Measurements from ENCODE around the gene INPP5A.
A peak's percentile ranks its signal among the peaks of the same experiment; 100 is the strongest.
"Not testable (repeated sequence)": the region's sequence is repeated elsewhere in the genome, so short reads cannot be mapped to it uniquely, and the experiment has no call there.

INPP5A gene, protein sequence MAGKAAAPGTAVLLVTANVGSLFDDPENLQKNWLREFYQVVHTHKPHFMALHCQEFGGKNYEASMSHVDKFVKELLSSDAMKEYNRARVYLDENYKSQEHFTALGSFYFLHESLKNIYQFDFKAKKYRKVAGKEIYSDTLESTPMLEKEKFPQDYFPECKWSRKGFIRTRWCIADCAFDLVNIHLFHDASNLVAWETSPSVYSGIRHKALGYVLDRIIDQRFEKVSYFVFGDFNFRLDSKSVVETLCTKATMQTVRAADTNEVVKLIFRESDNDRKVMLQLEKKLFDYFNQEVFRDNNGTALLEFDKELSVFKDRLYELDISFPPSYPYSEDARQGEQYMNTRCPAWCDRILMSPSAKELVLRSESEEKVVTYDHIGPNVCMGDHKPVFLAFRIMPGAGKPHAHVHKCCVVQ

DNA sequence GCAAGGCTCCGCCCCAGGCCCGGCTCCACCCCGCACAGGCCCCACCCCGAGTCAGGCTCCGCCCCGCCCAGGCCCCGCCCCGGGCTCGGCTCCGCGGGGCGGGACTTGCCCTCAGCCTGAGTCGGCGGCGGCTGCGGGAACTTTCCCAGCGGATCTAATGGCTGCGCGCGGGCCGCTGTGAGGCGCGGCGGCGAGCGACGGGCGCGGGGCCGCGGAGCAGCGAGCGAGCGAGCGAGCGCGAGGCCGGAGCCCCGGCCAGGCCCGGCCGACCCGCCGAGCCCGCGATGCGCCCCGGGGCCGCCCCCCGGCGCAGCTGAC lies at the start of gene INPP5A:
Gene INPP5A, plus strand, starts transcription at position 104 of the 318 bp plus-strand sequence. CDS start 310 bp downstream, outside the sequence.
- DNase-seq, result no peak

DNA sequence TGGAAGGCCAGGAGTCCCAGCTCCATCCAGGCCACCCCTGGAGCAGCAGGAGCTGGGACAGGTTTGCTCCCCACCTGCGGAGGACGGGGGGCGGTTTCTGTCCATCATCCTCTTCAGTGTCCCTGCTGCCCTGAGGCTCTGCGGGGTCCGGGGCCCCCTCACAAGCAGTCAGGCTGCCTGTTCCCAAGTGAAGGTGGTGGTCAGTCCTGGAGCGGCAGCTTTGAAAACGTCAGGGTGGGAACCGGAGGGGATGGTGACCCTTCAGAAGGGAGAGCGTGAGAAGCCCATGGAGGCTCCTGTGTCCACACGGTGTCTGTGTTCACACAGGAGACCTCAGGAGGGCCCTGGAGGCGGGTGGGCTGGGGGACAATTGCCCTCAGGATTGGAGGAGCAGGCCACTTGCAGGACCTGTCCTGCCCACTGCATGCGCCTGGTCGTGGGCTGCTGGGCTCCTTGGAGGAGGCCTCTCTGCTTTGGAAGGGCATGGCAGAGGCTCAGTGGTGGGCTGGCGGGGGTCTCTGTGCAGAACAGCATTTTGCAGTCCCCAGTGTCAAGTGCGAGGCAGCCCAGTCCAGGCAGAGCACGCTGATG lies 49.3 kb upstream of the INPP5A start:
- DNase-seq, result no peak

DNA sequence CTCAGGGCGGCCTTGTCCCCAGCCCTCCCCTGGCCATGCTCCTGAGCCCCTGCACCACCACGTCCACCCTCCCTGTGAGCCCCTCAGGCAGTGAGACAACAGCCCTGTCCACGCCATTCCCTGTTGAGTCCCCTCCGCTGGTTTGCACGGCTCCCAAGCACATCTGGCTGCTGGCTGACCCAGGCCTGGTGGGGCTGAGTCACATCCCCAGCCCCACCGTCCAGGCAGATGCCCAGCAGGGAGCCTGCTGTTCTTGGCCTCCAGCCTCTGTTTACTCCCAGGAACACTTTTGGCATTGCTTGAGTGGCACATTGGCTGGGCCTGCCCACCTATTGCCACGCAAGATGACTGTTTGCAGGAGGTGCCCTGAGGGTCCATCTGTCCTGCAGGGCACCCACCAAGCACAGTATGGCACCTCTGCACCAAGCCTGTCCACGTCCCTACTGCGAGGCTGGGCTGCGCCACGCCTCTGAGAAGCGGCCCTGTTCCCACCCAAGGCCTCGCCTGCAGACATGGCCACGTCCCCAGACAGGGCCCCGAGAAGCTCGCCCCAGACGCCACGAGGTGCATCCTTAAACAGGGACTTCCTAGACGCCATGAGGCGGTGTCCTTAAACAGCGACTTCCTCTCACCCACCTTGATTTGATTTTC lies 48.4 kb upstream of the INPP5A start:
- no peak for DNase-seq

DNA sequence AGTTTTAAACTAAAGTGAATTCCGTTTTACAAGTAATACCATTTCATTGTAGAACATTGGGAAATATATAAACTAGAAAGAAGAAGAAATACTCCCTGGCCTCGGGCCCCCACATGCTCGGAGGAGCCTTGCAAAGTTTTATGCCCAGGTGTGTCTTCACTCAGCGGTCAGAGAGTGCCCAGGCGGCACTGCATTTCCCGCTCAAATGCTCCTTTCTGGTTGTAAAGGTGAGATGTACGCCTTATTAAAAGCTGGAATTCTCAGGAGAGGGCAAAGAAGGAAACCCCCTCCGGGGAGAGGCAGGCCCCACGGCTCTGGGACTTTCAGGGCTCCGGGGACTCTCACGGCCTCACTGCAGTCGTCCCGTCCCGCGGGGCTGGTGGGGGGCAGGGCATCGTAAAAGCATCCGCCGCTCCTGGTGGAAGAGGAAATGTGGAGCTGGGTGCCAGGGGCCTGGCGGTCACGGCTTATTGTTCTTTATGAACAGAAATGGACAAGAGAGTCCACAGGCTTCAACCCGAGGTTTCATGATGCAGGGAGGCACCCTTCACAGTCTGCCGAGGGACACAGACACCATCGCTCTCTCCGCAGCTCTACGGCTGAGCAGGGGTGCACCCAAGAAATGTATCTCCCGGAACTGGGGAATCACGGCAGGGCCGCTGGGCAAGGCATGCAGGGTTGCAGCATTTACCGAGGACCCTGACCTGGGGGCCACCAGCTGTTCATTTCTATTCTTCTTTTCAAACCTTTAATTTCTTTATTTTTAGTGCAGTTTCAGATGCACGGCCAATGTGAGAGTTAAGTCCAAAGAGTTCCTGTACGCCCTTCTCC lies 47.7 kb upstream of the INPP5A start:
- no peak for DNase-seq

DNA sequence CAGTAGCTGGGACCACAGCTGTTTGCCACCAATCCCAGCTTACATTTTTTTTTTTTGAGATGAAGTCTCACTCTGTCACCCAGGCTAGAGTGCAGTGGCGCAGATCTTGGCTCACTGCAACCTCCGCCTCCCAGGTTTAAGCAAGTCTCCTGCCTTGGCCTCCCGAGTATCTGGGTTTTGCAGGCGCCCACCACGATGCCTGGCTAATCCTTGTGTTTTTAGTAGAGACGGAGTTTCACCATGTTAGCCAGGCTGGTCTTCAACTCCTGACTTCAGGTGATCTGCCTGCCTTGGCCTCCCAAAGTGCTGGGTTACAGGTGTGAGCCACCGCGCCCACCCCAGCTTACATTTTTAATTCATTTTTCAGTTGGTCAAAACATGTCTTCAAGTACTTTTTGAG lies 46.1 kb upstream of the INPP5A start:
- DNase-seq, result not testable (repeated sequence)

DNA sequence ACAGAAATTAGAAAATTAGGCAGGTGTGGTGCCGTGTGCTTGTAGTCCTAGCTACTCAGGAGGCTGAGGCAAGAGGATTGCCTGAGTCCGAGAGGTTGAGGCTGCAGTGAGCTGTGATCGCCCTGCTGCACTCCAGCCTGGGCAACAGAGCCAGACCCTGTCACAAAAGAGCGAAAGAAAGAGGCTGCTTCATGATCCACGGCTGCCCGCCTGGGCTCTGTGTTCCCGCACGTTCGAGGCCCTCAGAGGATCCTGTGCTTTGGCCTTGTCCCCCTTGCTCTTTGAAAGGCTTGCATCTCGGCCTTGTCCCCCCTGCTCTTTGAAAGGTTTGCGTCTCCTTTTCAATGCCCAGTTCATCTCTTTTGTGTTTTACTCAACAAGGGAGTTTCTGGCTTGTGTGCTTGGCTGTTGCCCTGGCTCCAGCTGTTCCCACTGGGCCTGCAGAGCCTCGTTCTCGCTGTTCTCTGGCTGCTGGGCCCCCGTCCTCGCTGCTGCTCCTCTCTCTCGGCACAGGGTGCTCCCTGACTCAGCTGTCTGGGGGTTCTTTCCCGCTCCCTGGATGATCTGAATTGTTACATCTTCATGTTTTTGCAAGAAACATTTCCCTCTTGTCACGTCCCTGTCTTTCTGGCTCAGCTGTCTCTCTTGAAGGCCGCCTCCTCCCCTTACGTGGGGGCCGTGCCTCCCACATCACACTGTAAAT lies 45.1 kb upstream of the INPP5A start:
- DNase-seq, result no peak

DNA sequence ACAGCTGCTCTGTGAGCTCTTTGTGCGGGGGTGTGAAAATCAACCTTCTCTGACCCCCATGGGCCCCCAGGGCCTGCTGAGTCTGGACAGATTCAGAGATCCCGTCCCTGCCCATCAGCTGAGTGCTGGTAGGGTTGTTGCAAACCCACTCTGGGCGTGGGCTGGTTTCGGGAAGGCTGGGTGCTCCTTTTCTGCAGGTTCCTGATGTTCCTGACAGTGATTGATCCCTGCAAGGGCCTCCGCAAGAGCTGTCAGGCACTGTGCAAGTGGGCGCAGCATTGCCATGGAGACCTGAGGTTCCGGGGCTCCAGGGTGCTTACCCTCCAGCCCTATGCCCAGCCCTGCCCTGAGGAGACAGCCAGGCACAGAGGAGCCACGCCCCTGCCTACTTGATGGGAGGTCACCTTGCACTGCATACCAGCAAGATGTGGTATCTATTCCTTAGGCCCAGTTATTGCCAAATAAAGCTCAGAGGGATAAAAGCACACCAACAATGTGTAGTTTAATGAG lies 44.3 kb upstream of the INPP5A start:
- no peak for DNase-seq

DNA sequence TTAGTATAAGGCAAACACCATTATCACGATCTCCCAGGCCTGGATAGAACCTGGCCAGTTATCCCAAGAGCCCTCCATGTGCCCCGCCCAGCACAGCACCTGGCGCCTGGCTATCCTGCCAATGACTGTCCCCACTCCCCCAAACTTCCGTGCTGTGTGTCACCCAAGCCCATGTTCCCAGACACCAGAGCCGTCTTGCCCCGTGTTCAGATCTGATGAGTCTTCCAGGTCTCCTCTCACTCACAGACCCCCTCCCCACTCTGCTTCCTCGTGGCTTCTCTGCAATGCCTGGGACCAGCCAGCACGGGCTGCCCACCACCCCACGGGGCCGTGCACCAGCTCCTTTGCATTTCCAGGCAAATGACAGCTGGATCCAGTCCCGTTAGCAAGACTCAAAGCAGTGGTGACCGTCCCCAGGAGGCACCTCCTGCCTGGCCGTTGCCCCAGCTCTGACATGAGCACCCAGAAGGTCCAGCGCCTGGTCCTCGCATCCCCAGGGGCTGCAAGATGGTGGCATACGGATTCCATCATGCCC lies 43.8 kb upstream of the INPP5A start:
- no peak for DNase-seq

DNA sequence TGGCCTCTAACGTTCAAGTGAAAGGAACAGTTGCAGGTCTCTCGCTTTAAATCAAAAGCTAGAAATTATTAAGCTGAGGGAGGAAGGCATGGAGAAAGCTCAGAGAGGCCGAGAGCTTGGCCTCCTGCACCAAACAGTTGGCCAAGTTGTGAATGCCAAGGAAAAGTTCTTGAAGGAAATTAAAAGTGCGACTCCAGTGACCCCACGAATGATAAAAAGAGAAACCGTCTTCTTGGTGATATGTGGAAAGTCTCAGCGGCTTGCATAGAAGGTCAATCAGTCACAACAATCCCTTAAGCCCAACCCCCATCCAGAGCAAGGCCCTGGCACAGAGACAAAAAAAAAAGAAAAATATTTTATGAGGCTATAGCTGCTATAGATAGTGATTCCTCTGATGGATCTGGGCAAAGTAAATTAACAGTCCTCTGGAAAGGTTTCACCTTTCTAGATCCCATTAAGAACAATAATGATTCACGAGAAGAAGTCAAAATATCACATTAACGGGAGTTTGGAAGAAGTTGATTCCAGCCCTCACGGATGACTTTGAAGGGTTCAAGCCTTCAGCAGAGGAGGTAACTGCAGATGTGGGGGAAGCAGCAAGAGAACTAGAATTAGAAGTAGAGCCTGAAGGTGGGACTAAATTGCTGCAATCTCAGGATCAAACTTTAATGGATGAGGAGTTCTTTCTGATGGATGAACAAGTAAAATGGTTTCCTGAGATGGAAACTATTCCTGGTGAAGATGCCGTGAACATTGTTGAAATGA lies 42.5 kb upstream of the INPP5A start:
- no peak for DNase-seq

DNA sequence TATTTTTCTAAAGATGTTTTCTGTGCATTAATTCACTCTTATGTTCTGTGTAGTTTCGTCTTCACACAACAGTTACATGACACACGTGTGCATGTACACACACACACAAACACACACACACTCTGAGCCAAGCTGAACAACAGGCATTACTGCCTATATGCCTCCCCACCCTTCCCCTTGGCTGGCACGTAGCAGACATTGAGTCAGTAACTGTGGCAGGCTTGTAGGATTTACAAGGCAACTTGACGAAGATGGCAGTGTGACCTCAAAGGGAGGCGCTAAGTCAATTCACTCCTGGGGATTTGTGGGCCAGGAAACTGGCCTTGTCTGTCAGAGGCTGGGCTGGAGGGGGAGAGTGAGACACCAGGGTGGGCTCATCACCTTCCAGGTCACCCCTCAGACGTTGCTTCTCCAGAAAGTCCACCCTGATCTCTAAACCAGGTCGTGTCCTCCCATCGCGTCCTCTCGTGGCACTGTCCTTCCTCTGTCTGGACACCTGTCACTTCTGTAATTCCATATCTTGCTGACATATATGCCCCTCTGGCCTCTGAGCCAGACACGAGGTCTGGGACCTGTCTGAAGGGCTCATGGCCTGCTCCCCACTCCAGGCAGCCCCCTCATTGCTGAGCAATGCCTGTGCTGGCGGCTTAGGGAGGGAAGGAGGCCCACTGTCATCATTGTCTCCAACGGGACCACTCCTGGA lies 41.1 kb upstream of the INPP5A start:
- no peak for DNase-seq

DNA sequence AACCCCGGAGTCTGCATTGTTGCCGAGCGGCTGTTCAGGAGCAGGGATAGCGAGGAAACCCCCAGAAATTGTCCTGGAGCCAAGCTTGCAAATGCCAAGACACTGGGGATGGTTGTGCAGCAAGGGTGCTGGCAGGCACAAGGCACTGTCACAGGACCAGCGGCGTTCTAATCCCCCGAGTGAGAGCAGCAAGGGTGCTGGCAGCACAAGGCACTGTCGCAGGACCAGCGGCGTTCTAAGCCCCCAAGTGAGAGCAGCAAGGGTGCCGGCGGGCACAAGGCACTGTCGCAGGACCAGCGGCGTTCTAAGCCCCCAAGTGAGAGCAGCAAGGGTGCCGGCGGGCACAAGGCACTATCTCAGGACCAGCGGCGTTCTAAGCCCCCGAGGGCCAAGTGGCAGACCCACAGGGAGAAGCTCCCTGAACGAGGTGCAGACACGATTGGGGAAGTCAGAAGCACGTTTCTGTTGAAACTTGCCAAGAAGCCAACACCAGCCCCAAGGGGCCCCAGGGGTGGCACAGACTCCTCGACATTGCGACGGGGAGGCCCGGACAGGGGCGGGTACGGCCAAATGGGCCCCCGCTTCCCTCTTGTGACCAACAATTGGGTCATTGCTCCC lies 40.4 kb upstream of the INPP5A start:
- DNase-seq, result no peak

DNA sequence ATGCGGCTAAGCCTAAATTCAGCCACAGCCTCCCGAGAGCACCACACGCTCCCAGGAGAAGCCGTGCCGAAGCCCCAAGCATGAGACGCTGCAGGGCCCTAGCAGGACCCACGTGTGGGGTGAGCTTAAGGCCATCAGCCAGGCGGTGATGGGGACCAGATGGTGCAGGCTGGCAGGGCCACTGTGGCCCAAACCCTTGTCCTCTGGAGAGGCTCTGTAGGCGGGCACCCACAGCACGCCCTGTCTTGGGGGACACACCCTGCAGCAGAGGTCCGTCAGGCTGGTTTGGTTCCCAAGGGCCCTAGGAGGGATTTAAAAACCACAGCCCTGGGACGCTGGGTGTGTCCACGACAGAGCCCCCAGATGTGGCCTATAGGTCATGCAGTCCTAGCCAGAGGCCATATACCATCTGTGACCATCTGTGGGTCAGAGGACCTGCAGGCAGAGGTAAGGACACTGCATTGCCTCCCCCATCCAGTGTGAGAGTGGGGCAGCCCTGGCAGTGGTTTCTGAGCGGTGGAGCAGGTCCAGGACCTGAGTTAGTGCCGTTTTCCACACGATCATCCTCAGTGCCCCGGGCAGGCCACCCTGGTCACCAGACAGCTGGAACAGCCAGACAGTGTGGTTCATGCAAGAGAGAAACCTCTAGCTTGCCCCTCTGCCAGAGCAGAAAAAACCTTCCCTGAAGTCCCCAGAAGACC lies 39.6 kb upstream of the INPP5A start:
- DNase-seq, result peak in 1 of 2 experiments; percentile 5

DNA sequence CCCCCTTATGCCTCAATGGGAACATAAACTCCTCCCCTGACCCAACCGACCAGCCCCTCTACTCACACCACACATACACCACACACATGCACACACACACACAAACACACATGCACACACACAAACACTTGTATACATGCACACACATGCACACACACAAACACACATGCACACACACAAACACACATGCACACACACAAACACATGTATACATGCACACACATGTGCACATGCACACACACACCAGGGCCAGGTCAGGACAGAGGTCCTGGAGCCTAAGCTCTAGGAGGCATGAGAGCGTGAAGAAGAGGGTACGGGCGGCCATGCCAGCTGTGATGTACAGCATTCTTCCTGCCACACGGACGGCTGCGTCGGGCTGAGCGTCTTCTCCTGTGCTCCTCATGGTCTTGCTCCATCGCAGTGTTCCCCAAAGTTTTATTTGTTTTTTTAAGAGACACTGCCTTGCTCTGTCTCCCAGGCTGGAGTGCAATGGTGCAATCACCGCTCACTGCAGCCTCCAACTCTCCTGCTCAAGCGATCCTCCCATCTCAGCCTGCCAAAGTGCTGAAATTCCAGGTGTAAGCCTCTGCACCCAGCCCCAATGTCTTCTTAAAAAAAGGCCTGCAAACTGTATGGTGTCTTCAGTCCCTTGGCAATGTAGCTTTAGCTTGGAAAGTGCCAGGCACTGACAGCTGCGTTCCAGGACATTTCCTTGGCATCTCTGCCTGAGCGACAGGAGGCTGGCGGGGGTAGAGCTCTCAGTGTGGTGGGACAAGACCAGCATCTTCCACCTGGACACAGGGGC lies 38.8 kb upstream of the INPP5A start:
- DNase-seq, result no peak

DNA sequence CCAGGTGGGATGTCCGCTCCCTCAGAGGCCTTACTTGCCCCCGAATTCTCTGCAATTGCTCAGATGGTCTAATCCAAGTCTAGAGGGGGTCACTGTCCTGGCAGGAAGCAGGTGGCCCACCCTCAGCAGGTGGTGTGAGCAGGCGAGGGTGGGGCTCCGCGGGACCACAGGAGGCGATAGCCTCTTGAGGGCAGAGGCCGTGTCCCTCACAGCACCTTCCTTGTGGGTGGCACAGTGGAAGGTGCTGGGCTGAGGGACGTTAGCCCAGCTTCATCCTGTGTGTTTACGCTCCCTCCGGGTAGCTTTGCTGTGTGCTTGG lies 38.3 kb upstream of the INPP5A start:
- no peak for DNase-seq

DNA sequence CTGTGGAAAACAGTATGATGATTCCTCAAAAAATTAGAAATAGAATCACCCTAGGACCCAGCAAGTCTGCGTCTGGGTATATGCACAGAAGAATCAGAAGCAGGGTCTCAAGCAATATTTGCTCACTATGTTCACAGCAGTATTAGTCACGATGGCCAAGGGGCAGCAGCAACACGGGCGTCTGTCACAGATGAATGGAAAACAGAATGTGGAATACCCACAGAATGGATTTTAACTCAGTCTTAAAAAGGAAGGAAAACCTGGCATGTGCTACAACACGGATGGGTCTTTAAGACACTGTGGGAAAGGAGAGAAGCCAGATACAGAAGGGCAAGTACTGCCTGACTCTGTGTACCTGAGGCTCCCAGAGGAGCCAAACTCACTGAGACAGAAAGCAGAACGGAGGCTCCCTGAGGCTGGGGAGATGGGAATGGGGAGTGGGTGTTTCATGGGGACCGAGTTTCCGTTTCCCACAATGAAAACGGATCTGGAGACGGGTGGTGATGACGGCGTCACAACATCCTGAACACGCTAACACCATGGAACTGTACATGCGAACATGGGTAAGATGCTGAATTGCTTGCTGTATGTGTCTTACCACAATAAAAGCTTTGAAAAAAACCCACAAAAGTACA lies 36.7 kb upstream of the INPP5A start:
- no peak for DNase-seq

DNA sequence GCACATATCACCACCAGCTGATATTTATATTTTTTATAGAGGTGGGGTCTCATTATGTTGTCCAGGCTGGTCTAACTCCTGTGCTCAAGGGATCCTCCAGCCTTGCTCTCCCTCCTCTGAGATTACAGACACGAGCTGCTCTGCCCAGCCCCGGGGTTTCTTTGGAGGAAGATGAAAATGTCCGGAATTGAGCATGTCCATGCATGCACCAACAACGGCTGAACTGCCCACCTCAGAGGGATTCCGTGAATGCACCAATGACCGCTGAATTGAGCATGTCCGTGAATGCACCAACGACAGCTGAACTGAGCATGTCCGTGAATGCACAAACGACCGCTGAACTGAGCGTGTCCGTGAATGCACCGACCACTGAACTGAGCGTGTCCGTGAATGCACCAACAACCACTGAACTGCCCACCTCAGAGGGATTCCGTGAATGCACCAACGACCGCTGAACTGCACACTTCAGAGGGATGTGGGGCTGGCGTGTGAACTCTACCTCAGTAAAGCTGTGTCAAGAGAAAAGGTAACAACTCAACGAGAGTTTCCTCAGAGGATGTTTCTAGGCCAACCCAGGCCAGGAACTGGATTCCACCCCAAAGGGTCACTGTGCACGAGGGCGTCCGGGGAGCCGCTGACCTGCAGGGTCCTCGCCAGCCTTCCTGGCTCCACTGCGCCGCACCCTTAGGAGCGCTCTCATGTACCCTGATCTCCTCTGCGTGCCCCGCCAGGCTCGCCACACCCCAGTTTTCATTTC lies 34.9 kb upstream of the INPP5A start:
- DNase-seq, result no peak

DNA sequence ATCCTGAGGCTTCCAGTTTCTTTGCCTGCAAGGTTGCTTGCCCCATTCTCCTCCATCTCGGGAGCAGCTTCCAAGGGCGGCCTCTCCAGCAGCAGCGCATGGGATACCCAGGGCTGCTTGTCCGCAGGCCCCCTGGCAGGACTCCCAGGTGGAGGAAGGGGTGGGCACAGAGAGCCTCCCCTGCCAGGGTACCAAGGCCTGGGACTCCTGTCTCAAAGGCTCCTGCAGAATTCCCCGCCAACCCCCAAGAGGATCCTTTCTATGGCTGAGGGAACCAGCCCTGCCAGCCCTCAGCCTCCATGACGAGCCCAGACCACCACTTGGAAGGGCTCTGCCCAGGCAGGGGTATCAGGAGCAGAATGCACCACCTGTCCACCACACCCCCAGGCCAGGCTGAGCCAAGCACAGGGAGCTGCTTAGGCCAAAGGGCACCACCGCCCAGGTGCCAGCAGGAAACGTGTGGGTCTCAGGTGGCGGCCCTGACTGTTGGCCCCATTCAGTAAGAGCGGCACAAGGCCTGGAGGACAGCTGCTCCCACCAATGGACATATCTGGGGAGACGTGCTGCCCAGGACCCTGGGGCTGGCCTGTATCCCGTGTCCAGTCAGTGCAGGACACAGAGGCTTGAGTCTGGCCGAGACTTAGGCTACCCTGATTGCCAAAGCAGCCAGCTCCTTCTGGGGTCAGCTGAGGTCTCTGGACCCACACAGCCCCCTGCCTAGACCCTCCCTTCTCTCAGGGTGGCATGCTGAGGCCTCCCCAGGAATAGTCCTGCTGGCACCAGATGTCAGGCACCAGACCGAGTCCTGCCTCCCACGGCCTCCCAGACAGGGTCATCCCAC lies 33.8 kb upstream of the INPP5A start:
- no peak for DNase-seq
